Activated naive CD8-positive, alpha-beta T cell treated with anti-CD3 and anti-CD28 coated beads, Interleukin-2, amount 50 U/mL, for 16 hours (primary cell): ENCODE data around the gene DIPK1A.
"Not testable (repeated sequence)": the region's sequence is repeated elsewhere in the genome, so short reads cannot be mapped to it uniquely, and the experiment has no call there.

ENCODE experiments used
- DNase-seq: peaks from one replicate; pipeline ENCODE4 v3.0.0-alpha.2; 2020; ENCODE audit warnings: low read depth, low spot score

Gene DIPK1A

DNA sequence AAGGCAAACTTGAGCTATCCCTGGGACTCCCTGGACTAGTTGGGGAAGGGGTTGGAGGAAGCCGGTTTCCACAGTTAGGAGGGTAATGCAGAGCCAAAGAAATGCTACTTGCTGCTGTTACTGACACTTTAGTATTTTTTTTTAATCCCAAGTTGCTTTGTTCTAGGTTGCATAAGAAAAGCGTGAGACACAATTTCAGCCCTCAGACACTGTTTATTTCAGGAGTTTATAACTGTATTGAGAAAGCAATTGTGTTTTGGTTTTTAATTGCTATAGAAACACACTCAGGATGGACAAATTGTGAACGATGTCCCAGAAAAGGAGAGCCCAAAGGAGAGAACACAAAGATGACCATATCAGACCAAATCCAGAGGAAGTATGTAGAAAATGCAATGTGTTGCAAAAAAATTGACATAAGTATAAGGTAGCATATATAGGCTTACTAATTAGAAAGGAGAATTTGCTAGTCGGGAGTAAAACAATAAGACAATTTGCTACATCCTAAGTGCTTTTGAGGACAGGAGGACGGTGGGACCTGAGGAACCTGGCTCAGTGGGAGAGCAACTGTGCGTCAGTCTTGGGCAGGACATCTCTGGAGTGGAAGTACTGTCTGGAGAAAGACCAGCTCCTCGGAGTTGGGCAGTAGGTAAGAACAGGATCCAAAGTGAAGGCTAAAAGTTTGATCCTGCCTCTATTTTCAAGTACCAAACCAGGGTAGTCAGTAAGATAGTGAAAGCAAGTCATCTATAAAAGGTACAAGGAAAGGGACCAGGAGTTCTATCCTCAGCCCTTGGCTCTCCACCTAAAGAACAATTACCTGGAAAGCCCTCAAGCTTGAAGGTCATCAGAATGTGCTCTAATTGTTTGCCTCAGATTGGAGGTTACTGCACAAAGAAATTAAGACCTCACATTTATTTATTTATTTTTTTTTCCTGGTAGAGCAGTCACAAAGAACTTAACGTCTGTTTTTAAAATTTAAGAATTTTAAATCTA is 39.9 kb downstream of the DIPK1A start:
- no peak for DNase-seq

GRCh38 chr1:92916899-92917298 is 44.4 kb downstream of the DIPK1A start:
- DNase-seq, result no peak

DNA sequence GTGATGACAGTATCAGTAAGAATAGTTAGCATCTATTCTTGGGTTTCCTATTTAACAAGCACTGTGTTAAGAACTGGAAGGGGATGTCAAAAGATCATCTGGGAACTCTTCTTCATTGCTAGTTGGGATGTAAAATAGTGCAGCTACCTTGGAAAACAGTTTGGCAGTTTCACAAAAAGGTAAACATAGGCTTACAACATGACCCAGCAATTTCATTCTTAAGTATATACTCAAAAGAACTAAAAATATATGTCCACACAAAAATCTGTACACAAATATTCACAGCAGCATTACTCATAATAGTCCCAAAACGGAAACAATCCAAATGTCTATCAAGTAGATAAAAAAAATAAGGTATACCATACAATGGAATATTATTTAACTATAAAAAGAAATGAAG is 45.7 kb downstream of the DIPK1A start:
- no peak for DNase-seq

DNA sequence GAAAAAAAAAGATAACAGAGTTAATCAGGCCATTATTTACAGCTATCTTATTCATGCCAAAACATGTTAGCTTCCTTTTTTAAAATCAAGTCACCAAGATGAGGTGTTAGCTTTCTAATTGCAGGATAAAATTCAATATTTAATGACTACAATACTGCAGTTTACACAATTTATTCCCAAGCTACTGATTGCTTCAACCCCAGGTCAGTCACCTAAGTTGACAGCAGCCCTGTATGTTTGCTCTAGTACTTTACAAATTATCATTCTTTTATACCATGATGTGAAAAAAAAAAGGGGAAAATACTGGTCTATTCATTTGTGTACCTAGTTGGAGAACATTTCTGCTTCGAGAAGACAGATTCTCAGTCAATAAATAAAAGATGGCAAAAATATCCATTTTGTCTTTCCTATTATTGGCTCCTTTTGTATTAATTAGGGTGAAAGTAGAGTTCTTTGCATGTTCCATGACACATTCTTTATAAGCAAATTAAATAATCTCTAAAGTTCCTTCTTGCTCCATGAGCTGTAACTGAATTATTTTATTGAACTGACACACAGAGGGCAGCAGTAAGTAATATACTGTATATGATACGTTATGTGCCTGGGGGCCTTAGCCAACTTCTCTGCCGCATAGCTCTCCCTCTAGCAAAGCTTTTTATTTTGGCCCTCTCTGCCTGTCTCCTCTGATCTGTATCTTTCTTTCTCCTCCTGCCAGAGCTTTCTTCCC is 48.0 kb downstream of the DIPK1A start:
- no peak for DNase-seq

DNA sequence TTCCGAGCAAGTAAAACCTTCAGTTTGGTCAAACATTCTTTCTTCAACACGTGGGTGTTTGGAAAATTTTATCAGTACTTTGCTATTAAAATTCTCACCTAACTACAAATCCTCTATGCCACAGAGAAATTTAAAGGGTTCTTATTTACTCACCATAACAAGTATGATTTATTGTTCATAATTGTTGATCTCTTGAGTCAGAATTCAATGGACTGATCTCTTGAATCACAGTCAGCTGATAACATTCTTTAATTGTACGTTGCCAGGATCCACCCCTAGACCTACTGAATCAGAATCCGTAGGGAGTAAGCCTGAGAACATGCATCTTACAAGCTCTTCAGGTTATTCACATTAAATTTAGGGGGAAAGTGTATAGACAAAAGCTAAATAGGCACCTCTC is 51.2 kb downstream of the DIPK1A start:
- DNase-seq, result no peak

DNA sequence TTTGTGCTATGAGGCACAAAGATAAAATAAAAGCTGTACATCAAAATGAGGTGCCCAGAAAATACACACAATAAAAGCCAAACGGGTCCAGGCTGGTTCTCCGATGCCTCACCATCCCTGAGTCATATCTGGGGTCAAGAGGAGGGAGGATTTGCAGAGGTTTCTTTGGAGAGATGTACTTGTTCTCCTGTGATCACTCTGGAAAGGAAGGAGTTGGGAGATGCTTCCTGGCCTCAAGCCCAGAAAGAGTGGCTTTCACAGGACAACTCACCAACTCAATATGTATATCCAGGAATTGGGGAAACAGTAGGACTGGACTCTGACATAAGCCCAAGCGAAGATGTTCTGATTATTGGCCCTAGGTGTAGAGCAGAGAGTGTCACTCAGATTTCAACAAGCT is 51.9 kb downstream of the DIPK1A start:
- DNase-seq, result no peak

GRCh38 chr1:92907949-92908684 is 53.1 kb downstream of the DIPK1A start:
- DNase-seq, result no peak

DNA sequence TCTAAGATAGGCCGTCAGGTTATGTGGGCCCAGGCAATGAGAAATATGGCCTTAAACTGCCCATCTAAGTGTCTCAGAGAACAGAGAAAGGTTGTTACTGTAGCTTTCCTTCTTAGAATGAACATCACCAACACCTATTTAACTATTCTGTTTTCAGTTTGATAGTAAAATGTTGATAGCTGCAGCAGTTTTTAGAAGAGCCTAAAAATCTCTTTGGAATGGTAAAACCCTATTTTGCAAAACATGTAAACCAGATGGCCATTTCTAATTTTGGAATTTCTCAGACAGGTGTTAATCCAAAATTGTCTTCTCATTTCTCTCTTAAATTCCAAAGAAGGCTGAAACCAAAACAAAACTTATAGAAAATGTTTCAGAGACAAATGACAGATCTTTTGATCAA is 57.5 kb downstream of the DIPK1A start:
- DNase-seq, result no peak

- no peak for DNase-seq
These were observed 58.9 kb downstream of the DIPK1A start for GRCh38 chr1:92902406-92902744.

GRCh38 chr1:92901699-92902405 is 59.4 kb downstream of the DIPK1A start:
- no peak for DNase-seq

DNA sequence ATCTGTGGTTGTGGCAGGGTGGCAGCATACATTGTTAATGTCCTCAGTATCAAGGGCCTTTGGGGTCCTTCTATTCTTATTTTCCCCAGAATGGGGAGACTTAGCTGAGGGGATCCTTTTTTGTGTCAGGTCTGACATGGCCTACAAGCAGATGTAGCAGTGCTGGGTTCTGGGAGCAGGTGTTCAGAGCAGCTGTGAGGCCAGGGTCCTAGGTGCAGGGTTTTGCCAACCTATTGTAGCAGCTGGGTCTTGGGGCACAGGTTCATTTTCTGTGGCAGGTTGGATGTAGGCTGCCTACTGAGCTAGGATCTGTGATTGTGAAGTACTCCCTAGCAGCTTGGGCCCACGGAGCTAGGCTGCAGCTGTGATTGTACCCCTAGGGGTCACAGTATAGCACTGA is 60.1 kb downstream of the DIPK1A start:
- no peak for DNase-seq

- no peak for DNase-seq
These were observed 60.7 kb downstream of the DIPK1A start for GRCh38 chr1:92900539-92900938.

- DNase-seq, result no peak
These were observed 61.5 kb downstream of the DIPK1A start for GRCh38 chr1:92899780-92900179.

- DNase-seq, result not testable (repeated sequence)
These were observed 63.2 kb downstream of the DIPK1A start for GRCh38 chr1:92898053-92898452.

GRCh38 chr1:92887465-92887864 is 73.8 kb downstream of the DIPK1A start:
- no peak for DNase-seq

DNA sequence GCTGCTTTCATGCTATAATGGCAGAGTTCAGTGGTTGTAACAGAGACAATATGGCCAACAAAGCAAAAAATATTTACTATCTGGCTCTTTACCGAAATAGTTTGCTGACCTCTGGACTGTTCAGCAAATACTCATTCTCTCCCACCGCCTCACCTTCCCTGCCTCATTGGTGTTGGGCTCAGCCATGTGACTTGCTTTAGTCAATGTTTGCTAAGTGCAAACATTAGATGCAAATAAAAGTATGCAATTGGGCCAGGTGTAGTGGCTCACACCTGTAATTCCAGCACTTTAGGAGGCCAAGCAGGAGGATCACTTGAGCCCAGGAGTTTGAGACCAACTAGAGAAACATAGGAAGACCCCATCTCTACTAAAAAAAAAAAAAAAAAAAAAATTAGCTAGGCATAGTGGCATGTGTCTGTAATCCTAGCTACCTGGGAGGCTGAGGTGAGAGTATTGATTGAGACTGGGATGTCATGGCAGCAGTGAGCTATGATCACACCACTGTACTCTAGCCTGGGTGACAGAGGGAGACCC is 74.3 kb downstream of the DIPK1A start:
- DNase-seq, result no peak

DNA sequence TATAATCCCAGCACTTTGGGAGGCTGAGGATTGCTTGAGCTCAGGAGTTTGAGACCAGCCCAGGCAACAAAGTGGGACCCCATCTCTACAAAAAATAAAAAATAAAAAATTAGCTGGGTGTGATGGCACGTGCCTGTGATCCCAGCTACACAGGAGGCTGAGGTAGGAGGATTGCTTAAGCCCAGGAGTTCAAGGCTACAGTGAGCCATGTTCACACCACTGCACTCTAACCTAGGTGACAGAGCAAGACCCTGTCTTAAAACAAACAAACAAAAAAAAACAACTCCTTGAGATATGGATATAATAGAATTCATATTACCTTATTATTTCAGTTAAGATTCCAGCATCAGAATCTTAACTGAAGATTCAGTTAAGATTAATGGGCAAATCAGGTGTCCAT is 77.1 kb downstream of the DIPK1A start:
- no peak for DNase-seq

GRCh38 chr1:92883297-92883696 is 78.0 kb downstream of the DIPK1A start:
- DNase-seq, result no peak

DNA sequence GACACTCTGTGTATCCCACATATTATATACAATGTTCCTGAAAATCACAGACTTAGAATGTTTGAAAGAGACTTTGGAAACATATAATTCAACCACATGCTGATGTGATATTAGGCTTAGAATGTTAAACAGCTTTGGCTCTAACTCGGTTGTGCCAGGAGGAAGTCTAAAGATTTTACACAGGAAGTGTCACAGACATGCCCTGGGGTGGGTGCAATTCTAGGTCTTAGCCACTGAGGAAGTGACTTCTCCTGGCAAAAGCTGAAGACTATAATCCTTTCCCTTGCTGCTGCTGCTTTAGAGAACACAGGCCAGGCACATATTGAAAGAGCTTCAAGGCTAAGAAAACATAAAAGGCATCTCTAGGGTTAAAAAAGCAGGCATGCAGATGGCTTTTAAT is 78.4 kb downstream of the DIPK1A start:
- no peak for DNase-seq

GRCh38 chr1:92881391-92881790 is 79.9 kb downstream of the DIPK1A start:
- no peak for DNase-seq

- DNase-seq, result no peak
These were observed 81.8 kb downstream of the DIPK1A start for GRCh38 chr1:92879316-92879968.
